Spleen (tissue), 7 donors: ENCODE measurements around the gene DNAH14.

Experiments used
- CTCF ChIP-seq, 11 experiments: fragments of 200-600 bp in 7 of 11; fragments of 450-650 bp in 4 of 11; sonication (generic) in 4 of 11; IDR thresholded peaks in 8 of 11; conservative IDR thresholded peaks in 3 of 11; 1 replicate in 7 of 11; 2 replicates in 4 of 11; pipeline versions ENCODE4 v1.4.0 to v1.8.0; 2016 to 2021; ENCODE audit warnings: antibody characterized with exemption in 11 of 11, inconsistent platforms in 4 of 11, mild to moderate bottlenecking in 1 of 11
- POLR2A ChIP-seq, 3 donors: fragments of 450-650 bp; IDR thresholded peaks; one replicate each; pipeline ENCODE4 v1.5.1; 2017; ENCODE audit warnings: antibody characterized with exemption in 3 of 3, mild to moderate bottlenecking in 1 of 3
- POLR2AphosphoS5 ChIP-seq, 3 donors: sonication (generic); formaldehyde crosslinking; IDR thresholded peaks; one replicate each; pipeline ENCODE4 v1.5.1; 2017; ENCODE audit warnings: antibody characterized with exemption in 3 of 3
- donor health status: DM: no; HTN: no; CAD: no; lungs with moderate emphysema.
- donor health status: DM: no; HTN: no; CAD: no.
- donor health status: DM: no; HTN: no; CAD: no.

DNA sequence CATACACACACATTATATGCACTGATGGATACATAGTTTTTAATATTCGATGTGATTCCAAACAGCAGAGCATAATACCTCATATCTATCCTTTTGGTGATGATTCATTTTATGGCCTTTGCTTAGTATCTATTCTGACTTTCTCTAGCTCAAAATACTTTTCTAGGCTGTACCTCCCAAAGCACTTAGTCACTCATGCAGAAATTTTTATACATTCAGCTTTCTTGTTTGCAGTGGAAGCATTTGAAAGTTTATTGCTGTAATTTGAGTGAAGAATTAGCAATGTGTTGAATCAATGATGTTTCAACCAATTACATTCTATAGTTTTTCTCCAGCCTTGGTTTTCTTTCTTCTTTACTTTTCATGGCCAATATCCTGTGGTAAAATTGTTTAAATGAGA, 431.7 kb downstream of the DNAH14 start:
- no peak for TF ChIP-seq POLR2A (IDR thresholded peaks at IDR 0.05)
- TF ChIP-seq CTCF (IDR thresholded peaks at IDR 0.05 in 8 of 11, conservative IDR thresholded peaks at IDR 0.05 in 3 of 11) = no peak
- no peak for TF ChIP-seq POLR2AphosphoS5 (IDR thresholded peaks at IDR 0.05)
